Muscle layer of duodenum (tissue), 2 donors: ENCODE data around the gene CHMP2B.
"Not testable (repeated sequence)": the region's sequence is repeated elsewhere in the genome, so short reads cannot be mapped to it uniquely, and the experiment has no call there.

Experiments used
- H3K27ac ChIP-seq: one replicate; pipeline ENCODE4 v1.7.0; 2013; ENCODE audit warnings: mild to moderate bottlenecking, low read length
- H3K27me3 ChIP-seq: one replicate; pipeline ENCODE4 v1.7.0; 2013; ENCODE audit warnings: low read depth, mild to moderate bottlenecking, control low read depth, low read length
- H3K36me3 ChIP-seq, 2 donors: one replicate each; pipeline ENCODE4 v1.7.0; 2013; ENCODE audit warnings: low read length in 2 of 2, control low read depth in 1 of 2, mild to moderate bottlenecking in 1 of 2; ENCODE audit not compliant: insufficient read depth in 2 of 2, control insufficient read depth in 1 of 2
- H3K4me1 ChIP-seq, 2 donors: one replicate each; pipeline ENCODE4 v1.7.0; 2013; ENCODE audit warnings: low read length in 2 of 2, mild to moderate bottlenecking in 2 of 2, control low read depth in 1 of 2, moderate library complexity in 1 of 2; ENCODE audit not compliant: insufficient read depth in 2 of 2, control insufficient read depth in 1 of 2
- H3K4me3 ChIP-seq, 2 donors: one replicate each; pipeline ENCODE4 v1.7.0; 2013; ENCODE audit warnings: low read length in 2 of 2, low read depth in 1 of 2, mild to moderate bottlenecking in 1 of 2
- H3K9me3 ChIP-seq, 2 donors: one replicate each; pipeline ENCODE4 v1.7.0; 2013; ENCODE audit warnings: low read length in 2 of 2, control low read depth in 1 of 2, mild to moderate bottlenecking in 1 of 2; ENCODE audit not compliant: control insufficient read depth in 1 of 2
- donor health status: healthy.

Gene CHMP2B

DNA sequence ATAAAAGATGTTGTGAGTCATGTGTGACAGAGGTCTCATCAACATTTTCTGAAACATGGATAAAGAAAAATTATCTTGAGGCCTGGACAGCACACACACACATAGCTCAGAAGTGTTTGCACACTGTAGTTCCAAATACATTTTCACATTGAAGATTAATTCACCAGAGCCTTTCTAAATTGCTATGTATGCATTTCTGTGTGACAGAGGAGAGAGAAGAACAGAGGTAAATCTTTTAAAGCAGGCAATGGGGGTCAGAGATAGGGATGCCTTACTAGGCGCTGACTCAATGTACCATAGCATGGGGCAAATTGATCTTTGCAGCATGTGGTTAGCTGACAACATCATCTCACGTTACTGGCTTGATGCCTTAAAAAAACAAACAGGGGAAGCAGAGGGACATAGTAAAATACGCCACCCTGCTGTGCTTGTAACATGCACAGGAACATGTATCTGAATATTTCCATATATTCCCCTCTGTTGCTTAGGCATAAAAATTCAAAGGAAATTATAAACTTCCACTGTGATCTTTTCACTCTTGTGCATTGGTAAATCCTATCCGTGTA lies 41.6 kb downstream of the CHMP2B start:
- Histone ChIP-seq H3K27me3 (no peaks in the 10 kb centered on the region), H3K4me3 (no peak overlapping the region), H3K36me3 (no peaks in the 10 kb centered on the region), H3K27ac (no peak overlapping the region), H3K9me3 (no peaks in the 10 kb centered on the region), H3K4me1 (no peaks in the 10 kb centered on the region)

DNA sequence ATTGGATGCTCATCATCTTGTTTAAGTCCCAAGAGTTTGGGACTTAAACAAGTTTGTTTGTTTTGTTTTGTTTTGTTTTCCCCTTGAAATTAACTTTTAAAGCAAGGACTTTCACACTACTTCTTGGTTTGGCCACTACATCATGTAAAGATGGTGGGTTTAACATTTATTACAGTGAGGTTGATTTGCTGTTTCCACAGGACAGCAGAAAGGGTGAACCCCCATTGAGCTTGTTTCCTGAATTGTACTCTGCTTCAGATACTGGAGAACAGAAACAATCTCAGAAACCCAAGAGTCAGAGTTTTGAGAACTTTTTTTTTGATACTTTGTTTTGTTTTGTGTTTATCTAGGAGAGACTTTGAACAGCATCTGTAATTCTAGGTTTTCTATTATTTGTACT lies 42.6 kb downstream of the CHMP2B start:
- H3K9me3 ChIP-seq: no peaks in the 10 kb centered on the region
- no peaks in the 10 kb centered on the region for H3K4me1 ChIP-seq
- no peak overlapping the region for H3K4me3 ChIP-seq
- H3K36me3 ChIP-seq: no peaks in the 10 kb centered on the region
- no peak overlapping the region for H3K27ac ChIP-seq
- no peaks in the 10 kb centered on the region for H3K27me3 ChIP-seq

DNA sequence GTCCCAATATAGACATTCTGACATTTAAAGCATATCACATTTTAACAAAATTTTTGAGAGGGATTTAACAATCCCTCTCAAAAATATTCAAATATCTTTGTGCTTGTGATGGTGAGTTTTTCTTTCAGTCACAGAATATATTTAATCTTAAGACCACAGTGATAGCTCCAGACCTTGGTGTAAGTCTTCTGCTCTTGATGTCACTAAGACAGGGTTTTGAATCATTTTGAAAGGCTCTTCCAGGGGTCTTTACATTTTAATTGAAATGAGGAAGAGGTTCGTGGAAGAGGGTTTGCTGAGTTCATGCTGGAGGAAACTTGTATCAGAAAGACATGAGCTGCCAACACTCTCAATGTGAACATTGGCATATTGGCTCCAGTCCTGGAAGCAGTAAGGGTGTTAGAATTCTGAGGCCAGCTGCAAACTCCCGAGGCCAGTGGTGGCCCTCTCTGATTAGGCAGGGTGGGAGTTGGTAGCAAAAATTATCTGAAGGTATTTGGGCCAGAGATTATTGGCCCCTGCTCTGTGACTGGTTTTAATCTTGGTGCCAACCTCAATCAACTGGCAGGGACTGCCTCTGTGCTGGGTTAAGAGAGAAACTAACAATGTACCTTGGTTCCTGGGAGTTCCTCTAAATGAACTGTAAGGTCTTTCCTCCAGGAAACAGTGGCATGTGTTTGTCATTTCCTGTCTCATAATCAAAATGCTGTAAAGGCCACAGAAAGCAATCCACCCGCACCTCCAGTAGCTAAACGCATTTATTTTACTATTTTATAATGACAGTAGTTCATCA lies 44.0 kb downstream of the CHMP2B start:
- Histone ChIP-seq H3K9me3 (no peaks in the 10 kb centered on the region), H3K36me3 (no peaks in the 10 kb centered on the region), H3K4me3 (no peak overlapping the region), H3K27ac (no peak overlapping the region), H3K4me1 (no peaks in the 10 kb centered on the region), H3K27me3 (no peaks in the 10 kb centered on the region)

DNA sequence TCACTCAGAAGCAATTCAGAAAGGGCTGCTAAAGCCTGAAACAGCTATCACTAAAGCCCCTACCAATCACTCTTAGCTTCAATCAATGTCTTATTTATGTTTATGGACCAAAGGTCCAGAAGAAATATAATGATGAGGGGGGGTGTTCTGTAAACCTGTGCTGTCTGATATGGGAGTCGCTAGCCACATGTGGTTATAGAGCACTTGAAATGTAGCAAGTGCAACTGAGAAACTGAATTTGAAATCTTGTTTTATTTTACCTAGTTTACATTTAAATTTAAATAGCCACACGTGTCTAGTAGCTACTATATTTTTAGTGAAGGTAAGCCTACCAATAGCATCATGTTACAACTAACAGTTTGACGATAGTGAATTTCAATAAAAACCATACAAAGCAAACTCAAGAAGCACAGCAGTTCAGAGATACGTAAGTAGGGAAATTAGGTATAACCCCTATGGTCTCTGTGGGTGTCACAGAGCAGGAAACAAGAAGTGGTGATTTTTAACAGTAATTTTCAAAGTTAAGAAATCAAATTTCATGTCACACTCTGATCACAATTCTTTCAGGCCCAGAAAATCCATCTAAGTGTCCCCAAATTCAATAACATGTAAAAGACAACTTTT lies 45.7 kb downstream of the CHMP2B start:
- H3K36me3 ChIP-seq: no peaks in the 10 kb centered on the region
- no peaks in the 10 kb centered on the region for H3K4me1 ChIP-seq
- H3K9me3 ChIP-seq: no peaks in the 10 kb centered on the region
- H3K27ac ChIP-seq: no peak overlapping the region
- H3K4me3 ChIP-seq: no peak overlapping the region
- no peaks in the 10 kb centered on the region for H3K27me3 ChIP-seq

DNA sequence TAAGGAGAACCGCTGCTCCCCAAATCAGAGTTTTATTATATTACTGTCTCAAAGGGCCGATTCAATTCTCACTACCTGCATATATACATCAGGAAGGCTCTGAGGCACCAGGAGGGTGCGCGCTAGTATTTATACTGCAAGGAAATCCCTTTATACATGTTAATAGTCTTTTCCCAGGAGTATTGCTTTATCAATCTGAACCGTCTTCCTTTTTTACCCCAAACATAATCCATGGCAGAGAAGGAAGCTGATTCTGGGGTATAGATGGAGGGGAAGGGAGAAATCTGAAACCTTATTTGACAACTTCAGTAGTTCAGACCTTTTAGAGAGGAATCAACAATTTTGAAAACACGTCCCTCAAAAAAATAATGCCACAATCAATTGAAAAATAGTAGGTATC lies 49.4 kb downstream of the CHMP2B start, which contains the start of gene POU1F1:
TSS of gene POU1F1 (minus strand) at position 101 of the 400 bp plus-strand sequence. CDS start 122 bp downstream, outside the sequence.
- H3K27me3 ChIP-seq: no peaks in the 10 kb centered on the region
- no peaks in the 10 kb centered on the region for H3K36me3 ChIP-seq

DNA sequence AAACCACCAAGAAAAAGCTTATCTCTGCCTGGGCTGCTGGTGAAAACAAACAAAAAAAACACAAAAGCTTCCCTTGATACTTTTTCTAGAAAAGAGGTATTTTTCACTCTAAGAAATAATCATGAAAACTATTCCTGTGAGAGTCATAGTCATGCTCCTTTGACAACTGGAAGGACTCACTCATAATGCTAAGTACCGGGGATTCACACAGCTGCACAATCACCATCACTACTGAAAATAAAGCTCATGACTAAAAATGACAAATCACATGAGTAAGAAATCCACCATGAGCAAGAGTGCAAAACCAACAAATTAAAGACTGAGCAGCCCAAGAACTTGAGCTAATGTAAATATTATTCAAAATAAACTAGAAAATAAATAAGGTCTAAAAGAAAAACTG lies 59.9 kb downstream of the CHMP2B start:
- Histone ChIP-seq H3K4me1 (no peaks in the 10 kb centered on the region), H3K27me3 (no peaks in the 10 kb centered on the region), H3K4me3 (no peak overlapping the region), H3K9me3 (no peaks in the 10 kb centered on the region), H3K27ac (no peak overlapping the region), H3K36me3 (no peaks in the 10 kb centered on the region)

More for the DNA sequence above, 49.4 kb downstream of the CHMP2B start, which contains the start of gene POU1F1:
- Histone ChIP-seq H3K4me1 (no peaks in the 10 kb centered on the region), H3K4me3 (no peak within 1 kb of the TSS), H3K9me3 (no peaks in the 10 kb centered on the region), H3K27ac (no peak within 1 kb of the TSS)

DNA sequence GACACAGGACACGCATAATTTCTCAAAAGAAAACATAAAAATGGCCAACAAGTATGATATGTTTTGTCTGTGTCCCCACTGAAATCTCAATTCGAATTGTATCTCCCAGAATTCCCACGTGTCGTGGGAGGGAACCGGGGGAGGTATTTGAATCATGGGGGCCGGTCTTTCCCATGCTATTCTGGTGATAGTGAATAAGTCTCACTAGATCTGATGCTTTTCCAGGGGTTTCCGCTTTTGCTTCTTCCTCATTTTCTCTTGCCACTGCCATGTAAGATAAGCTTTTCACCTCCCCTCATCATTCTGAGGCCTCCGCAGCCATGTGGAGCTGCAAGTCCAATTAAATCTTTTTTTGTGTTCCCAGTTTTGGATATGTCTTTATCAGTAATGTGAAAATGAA lies 61.3 kb downstream of the CHMP2B start:
- Histone ChIP-seq H3K36me3 (no peaks in the 10 kb centered on the region), H3K4me1 (no peaks in the 10 kb centered on the region), H3K27me3 (no peaks in the 10 kb centered on the region), H3K4me3 (no peak overlapping the region), H3K27ac (no peak overlapping the region), H3K9me3 (no peaks in the 10 kb centered on the region)

DNA sequence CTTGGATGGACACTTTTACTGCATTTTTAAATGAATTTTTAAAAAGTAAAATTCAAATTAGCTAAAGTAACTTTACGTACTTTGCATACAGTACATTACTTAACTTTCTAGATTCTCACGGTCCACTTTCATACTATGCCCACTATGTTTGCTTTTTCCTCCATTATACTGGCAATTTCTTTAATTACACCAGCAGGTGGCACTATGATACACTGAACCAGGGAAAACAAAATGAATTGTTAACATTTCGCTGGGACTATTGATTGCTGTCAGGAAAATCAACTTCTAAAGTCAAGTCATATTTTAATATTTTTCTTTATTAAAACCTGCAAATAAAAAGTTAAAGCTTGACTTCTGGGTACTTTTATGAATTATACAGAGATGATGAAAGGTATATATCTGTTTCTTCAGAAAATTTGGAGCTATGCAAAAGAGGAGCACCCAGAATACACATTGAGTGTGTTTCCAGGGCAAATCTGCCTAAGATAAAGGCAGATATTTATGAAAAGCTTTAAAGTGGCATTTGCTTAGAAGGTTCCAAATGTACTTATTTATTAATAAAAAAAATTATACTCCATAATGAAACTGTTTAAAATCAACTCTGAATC lies 71.1 kb downstream of the CHMP2B start:
- Histone ChIP-seq H3K9me3 (no peaks in the 10 kb centered on the region), H3K4me3 (no peak overlapping the region), H3K4me1 (no peaks in the 10 kb centered on the region), H3K36me3 (no peaks in the 10 kb centered on the region), H3K27me3 (no peaks in the 10 kb centered on the region), H3K27ac (no peak overlapping the region)

DNA sequence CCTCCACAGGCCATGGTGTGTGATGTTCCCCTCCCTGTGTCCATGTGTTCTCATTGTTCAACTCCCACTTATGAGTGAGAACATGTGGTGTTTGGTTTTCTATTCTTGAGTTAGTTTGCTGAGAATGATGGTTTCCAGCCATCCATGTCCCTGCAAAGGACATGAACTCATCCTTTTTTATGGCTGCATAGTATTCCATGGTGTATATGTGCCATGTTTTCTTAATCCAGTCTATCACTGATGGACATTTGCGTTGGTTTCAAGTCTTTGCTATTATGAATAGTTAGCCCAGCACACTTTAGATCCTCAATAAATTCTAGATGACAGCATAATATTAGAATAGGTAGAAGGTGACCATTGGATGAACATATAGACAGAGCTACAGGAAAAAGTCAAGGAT lies 77.9 kb downstream of the CHMP2B start:
- not testable (repeated sequence) for H3K4me1 ChIP-seq, H3K9me3 ChIP-seq, H3K27ac ChIP-seq, H3K27me3 ChIP-seq, H3K36me3 ChIP-seq, H3K4me3 ChIP-seq
